PC-9 (cell line): Measurements from ENCODE around the gene PYDC1. TPM values are rescaled to one million over a fixed set of nuclear protein-coding genes. Genes with fewer than 3 reads are reported as not detected.

Experiments used
- BruUV-seq: library from RNA; stranded (reverse); fragments of 400-500 nt; replicated peaks from 2 replicates; lab custom pipeline; 2021; lab: Mats Ljungman, UMichigan
- CTCF ChIA-PET: fragments of 300-600 bp; sonication (Branson Sonifier 250); formaldehyde crosslinking; loops from one replicate; lab custom pipeline; 2022; ENCODE audit warnings: antibody characterized with exemption; lab: Charles Lee
- POLR2A ChIA-PET: fragments of 300-600 bp; sonication (Branson Sonifier 250); formaldehyde crosslinking; loops from one replicate; lab custom pipeline; 2022; ENCODE audit warnings: antibody characterized with exemption; ENCODE audit not compliant: unreplicated experiment; lab: Charles Lee
- DNase-seq, 2 experiments: peaks; one replicate each; pipeline versions ENCODE4 v3.0.0 to v3.0.0-alpha.2; 2015 to 2022; ENCODE audit warnings: mixed read lengths in 1 of 2
- H2AFZ ChIP-seq: fragments of 200-600 bp; sonication (generic); 2 replicates; pipeline ENCODE4 v1.8.1; 2017; ENCODE audit warnings: antibody characterized with exemption
- H3F3A ChIP-seq: fragments of 200-600 bp; sonication (generic); 2 replicates; pipeline ENCODE4 v1.8.1; 2017; ENCODE audit warnings: antibody characterized with exemption, mild to moderate bottlenecking, low read depth; ENCODE audit not compliant: insufficient read depth
- H3K27ac ChIP-seq: fragments of 200-600 bp; sonication (generic); 2 replicates; pipeline ENCODE4 v1.6.1; 2016; ENCODE audit warnings: mixed run types
- H3K27me3 ChIP-seq: fragments of 200-600 bp; sonication (generic); 2 replicates; pipeline ENCODE4 v1.6.1; 2016; ENCODE audit warnings: low read depth, mixed run types; ENCODE audit not compliant: insufficient read depth
- H3K36me3 ChIP-seq: fragments of 200-600 bp; sonication (generic); 2 replicates; pipeline ENCODE4 v1.6.1; 2016; ENCODE audit warnings: low read depth, mixed run types
- H3K4me1 ChIP-seq: fragments of 200-600 bp; sonication (generic); replicated peaks from 2 replicates; pipeline ENCODE4 v1.6.1; 2016; ENCODE audit warnings: mixed run types; ENCODE audit not compliant: insufficient read depth
- H3K4me2 ChIP-seq: fragments of 200-600 bp; sonication (generic); 2 replicates; pipeline ENCODE4 v1.6.1; 2017; ENCODE audit warnings: mixed run types
- H3K4me3 ChIP-seq: fragments of 200-600 bp; sonication (generic); 2 replicates; pipeline ENCODE4 v1.6.1; 2016; ENCODE audit warnings: mixed run types
- H3K79me2 ChIP-seq: fragments of 200-600 bp; sonication (generic); 2 replicates; pipeline ENCODE4 v1.6.1; 2017; ENCODE audit warnings: low read depth, mixed run types
- H3K9me2 ChIP-seq: fragments of 200-600 bp; sonication (generic); 2 replicates; pipeline ENCODE4 v1.8.1; 2017; ENCODE audit warnings: mild to moderate bottlenecking; ENCODE audit not compliant: insufficient read depth
- H3K9me3 ChIP-seq: fragments of 200-600 bp; sonication (generic); 2 replicates; pipeline ENCODE4 v1.8.1; 2016; ENCODE audit warnings: low read depth; ENCODE audit not compliant: insufficient read depth
- H4K20me1 ChIP-seq: fragments of 200-600 bp; sonication (generic); 2 replicates; pipeline ENCODE4 v1.8.1; 2017; ENCODE audit not compliant: insufficient read depth
- EZH2 ChIP-seq: fragments of 200-600 bp; sonication (generic); IDR thresholded peaks from 2 replicates; pipeline ENCODE4 v1.8.0; 2017; ENCODE audit warnings: antibody characterized with exemption, low read depth
- intact Hi-C: fragments of 100-400 bp; cut with micrococcal nuclease; formaldehyde crosslinking; loops from one replicate; pipeline ENCODE4 v1.10.0; 2022; ENCODE audit not compliant: unreplicated experiment
- total RNA-seq: library from RNA; stranded (reverse); gene quantifications from 2 replicates; pipeline ENCODE4 v1.2.3, GENCODE V29; 2021
- TF ChIP-seq, protein P1 (sequence below): fragments of 200-600 bp; sonication (generic); conservative IDR thresholded peaks from 2 replicates; pipeline ENCODE4 v1.6.1; 2017; ENCODE audit warnings: mixed run types, antibody characterized with exemption, mild to moderate bottlenecking, moderate library complexity

The PYDC1 gene
- total RNA-seq, 1 experiment from 2014 or later = not detected

DNA sequence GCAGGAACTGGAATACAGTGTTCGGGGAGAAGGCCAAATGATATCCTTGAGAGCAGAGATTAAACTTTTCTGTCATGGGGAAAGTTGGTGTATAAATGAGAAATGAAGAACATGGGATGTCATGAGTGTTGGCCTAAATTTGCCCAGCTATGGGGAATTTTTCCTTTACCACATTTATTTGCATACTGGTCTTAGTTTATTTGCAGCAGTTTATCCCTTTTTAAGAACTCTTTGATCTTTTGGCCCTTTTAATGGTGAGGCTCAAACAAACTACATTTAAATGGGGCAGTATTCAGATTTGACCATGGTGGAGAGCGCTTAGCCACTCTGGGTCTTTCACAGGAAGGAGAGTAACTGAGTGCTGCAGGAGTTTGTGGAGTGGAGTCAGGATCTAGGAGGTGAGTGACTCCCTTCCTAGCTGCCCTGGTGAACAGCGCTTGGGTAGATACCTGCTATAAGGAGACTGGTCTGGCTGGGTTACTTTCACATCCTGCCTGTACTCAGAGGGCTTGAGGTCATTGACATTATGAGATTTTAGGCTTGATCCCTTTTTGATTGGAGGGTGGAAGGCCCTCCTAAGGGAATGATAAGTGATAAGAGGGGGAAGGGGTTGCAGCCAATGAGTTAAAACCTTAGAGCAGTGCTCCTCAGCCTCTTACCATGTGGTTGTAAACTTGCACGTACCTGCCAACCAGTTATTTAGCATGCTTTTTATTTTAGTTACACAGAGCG lies 25.1 kb downstream of the PYDC1 start:
- H3K9me3 ChIP-seq = no peaks in the 10 kb centered on the region
- H3K4me2 ChIP-seq = no peak overlapping the region
- no peak for TF ChIP-seq EZH2
- TF ChIP-seq, protein P1, sequence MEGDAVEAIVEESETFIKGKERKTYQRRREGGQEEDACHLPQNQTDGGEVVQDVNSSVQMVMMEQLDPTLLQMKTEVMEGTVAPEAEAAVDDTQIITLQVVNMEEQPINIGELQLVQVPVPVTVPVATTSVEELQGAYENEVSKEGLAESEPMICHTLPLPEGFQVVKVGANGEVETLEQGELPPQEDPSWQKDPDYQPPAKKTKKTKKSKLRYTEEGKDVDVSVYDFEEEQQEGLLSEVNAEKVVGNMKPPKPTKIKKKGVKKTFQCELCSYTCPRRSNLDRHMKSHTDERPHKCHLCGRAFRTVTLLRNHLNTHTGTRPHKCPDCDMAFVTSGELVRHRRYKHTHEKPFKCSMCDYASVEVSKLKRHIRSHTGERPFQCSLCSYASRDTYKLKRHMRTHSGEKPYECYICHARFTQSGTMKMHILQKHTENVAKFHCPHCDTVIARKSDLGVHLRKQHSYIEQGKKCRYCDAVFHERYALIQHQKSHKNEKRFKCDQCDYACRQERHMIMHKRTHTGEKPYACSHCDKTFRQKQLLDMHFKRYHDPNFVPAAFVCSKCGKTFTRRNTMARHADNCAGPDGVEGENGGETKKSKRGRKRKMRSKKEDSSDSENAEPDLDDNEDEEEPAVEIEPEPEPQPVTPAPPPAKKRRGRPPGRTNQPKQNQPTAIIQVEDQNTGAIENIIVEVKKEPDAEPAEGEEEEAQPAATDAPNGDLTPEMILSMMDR = no peak
- no peak overlapping the region for H2AFZ ChIP-seq
- ChIA-PET CTCF (no interaction called here), POLR2A (no interaction called here)
- peaks cover 76% of the 10 kb centered on the region for H3K36me3 ChIP-seq
- H4K20me1 ChIP-seq = peaks cover 90% of the 10 kb centered on the region
- no peak overlapping the region for H3K27ac ChIP-seq
- no peaks in the 10 kb centered on the region for H3K27me3 ChIP-seq
- intact Hi-C loops = no loop called here
- H3K79me2 ChIP-seq = peaks cover 37% of the 10 kb centered on the region
- no peaks in the 10 kb centered on the region for H3K9me2 ChIP-seq
- no peak for DNase-seq
- peaks cover 100% of the 10 kb centered on the region for H3F3A ChIP-seq
- no TSS peak for BruUV-seq
- H3K4me1 ChIP-seq = no peaks in the 10 kb centered on the region
- no peak overlapping the region for H3K4me3 ChIP-seq

DNA sequence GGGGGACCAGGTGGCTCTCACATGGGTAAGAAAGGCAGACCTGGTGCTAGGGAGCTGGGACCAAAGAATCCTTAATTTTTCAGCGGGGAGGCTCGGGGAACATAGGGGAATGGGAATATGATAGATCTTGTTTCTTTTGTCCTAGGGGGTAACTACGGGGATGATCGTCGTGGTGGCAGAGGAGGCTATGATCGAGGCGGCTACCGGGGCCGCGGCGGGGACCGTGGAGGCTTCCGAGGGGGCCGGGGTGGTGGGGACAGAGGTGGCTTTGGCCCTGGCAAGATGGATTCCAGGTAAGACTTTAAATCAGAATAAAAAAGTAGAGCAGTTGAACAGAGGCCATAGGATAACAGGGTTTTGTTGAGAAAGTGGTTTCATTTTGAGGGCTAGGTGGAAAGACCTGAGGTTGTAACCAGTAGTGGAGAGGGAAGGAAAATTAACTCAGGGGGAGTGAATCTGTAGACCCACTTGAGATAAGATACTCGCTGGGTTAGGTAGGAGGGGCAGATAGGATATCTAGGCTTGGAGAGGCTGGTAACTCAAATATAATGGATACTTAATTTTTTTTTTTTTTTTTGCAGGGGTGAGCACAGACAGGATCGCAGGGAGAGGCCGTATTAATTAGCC lies 26.0 kb downstream of the PYDC1 start:
- POLR2A ChIA-PET = no interaction called here
- TF ChIP-seq EZH2 = no peak
- TF ChIP-seq, protein P1 = no peak
- intact Hi-C loops = no loop called here

GRCh38 chr16:31190061-31190460 lies 26.9 kb downstream of the PYDC1 start:
- Histone ChIP-seq H3K36me3 (peaks cover 88% of the 10 kb centered on the region), H3K4me3 (no peak overlapping the region), H3K4me1 (no peaks in the 10 kb centered on the region), H3K27me3 (no peaks in the 10 kb centered on the region), H2AFZ (no peak overlapping the region), H3K9me2 (no peaks in the 10 kb centered on the region), H3K9me3 (no peaks in the 10 kb centered on the region), H3K79me2 (peaks cover 55% of the 10 kb centered on the region), H4K20me1 (peaks cover 94% of the 10 kb centered on the region), H3K4me2 (no peak overlapping the region), H3K27ac (no peak overlapping the region), H3F3A (peaks cover 100% of the 10 kb centered on the region)
- CTCF ChIA-PET = no interaction called here
- DNase-seq = no peak
- POLR2A ChIA-PET = no interaction called here
- TF ChIP-seq EZH2 = no peak
- TF ChIP-seq, protein P1 = no peak
- BruUV-seq = no TSS peak
- intact Hi-C loops = no loop called here

More for the DNA sequence above, 26.0 kb downstream of the PYDC1 start:
- no peak for DNase-seq
- H3K4me2 ChIP-seq = no peak overlapping the region
- CTCF ChIA-PET = no interaction called here
- peaks cover 91% of the 10 kb centered on the region for H4K20me1 ChIP-seq
- no peak overlapping the region for H2AFZ ChIP-seq
- H3K79me2 ChIP-seq = peaks cover 47% of the 10 kb centered on the region
- peaks cover 85% of the 10 kb centered on the region for H3K36me3 ChIP-seq
- H3K4me1 ChIP-seq = no peaks in the 10 kb centered on the region
- no TSS peak for BruUV-seq
- no peaks in the 10 kb centered on the region for H3K9me3 ChIP-seq
- H3F3A ChIP-seq = peaks cover 100% of the 10 kb centered on the region
- no peaks in the 10 kb centered on the region for H3K9me2 ChIP-seq
- H3K27me3 ChIP-seq = no peaks in the 10 kb centered on the region
- H3K27ac ChIP-seq = no peak overlapping the region
- H3K4me3 ChIP-seq = no peak overlapping the region
